ENCODE measurements around the gene DUSP9. TPM values are rescaled to one million over a fixed set of nuclear protein-coding genes. Genes with fewer than 3 reads are reported as not detected.
"Not testable (repeated sequence)": the region's sequence is repeated elsewhere in the genome, so short reads cannot be mapped to it uniquely, and the experiment has no call there.

The DUSP9 gene
- total RNA-seq, 1 experiment from 2014 or later = 12.0 TPM

DNA sequence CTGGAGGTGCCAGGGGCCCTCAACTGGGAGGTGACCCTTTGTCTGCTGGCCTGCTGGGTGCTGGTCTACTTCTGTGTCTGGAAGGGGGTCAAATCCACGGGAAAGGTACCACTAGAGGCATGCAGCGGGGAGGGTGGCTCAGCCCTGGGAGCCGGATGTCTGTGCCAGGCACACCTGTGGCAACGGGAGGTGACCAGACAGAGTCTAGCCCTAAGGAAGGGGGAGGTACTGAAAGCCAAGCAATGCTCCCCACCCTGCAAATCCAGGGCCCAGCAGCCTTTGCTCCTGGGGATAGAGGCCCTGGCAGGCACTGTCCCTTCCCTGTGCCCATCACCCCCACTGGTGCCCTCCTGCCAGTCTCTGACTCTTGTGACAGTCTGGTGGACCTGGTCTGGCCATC lies 45.0 kb downstream of the DUSP9 start:
- POLR2A ChIA-PET = no interaction called here
- intact Hi-C loops (cut with micrococcal nuclease; ENCODE audit: unreplicated experiment) = no loop called here
- H3K27me3 ChIP-seq (replicated peaks; ENCODE audit: control insufficient read depth, insufficient read depth, low read length) = no peaks in the 10 kb centered on the region
- TF ChIP-seq, protein P1, sequence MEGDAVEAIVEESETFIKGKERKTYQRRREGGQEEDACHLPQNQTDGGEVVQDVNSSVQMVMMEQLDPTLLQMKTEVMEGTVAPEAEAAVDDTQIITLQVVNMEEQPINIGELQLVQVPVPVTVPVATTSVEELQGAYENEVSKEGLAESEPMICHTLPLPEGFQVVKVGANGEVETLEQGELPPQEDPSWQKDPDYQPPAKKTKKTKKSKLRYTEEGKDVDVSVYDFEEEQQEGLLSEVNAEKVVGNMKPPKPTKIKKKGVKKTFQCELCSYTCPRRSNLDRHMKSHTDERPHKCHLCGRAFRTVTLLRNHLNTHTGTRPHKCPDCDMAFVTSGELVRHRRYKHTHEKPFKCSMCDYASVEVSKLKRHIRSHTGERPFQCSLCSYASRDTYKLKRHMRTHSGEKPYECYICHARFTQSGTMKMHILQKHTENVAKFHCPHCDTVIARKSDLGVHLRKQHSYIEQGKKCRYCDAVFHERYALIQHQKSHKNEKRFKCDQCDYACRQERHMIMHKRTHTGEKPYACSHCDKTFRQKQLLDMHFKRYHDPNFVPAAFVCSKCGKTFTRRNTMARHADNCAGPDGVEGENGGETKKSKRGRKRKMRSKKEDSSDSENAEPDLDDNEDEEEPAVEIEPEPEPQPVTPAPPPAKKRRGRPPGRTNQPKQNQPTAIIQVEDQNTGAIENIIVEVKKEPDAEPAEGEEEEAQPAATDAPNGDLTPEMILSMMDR (IDR thresholded peaks at IDR 0.05; ENCODE audit: insufficient read depth in 1 of 2, low read depth in 1 of 2, low read length in 1 of 2, severe bottlenecking in 1 of 2, unreplicated experiment in 1 of 2) = no peak
- CTCF ChIA-PET = no interaction called here
- Mint-ChIP-seq H3K4me1 (ENCODE audit: low read depth, unreplicated experiment) (no peaks in the 10 kb centered on the region), H3K27me3 (ENCODE audit: insufficient read depth, unreplicated experiment) (no peaks in the 10 kb centered on the region), H3K27ac (ENCODE audit: unreplicated experiment) (no peak overlapping the region), H3K36me3 (ENCODE audit: insufficient read depth, unreplicated experiment) (peaks cover 34% of the 10 kb centered on the region), H3K9me3 (ENCODE audit: unreplicated experiment) (no peaks in the 10 kb centered on the region), H3K4me3 (ENCODE audit: unreplicated experiment) (no peak overlapping the region)
- BruUV-seq (replicated peaks) = no TSS peak
- no peak overlapping the region for H3K4me3 ChIP-seq (ENCODE audit: low read depth, low read length)
- H3K36me3 ChIP-seq (ENCODE audit: control insufficient read depth, insufficient read depth, low read length) = no peaks in the 10 kb centered on the region
- H3K9me3 ChIP-seq = no peaks in the 10 kb centered on the region
- no peaks in the 10 kb centered on the region for H3K4me1 ChIP-seq
- no peak for DNase-seq

DNA sequence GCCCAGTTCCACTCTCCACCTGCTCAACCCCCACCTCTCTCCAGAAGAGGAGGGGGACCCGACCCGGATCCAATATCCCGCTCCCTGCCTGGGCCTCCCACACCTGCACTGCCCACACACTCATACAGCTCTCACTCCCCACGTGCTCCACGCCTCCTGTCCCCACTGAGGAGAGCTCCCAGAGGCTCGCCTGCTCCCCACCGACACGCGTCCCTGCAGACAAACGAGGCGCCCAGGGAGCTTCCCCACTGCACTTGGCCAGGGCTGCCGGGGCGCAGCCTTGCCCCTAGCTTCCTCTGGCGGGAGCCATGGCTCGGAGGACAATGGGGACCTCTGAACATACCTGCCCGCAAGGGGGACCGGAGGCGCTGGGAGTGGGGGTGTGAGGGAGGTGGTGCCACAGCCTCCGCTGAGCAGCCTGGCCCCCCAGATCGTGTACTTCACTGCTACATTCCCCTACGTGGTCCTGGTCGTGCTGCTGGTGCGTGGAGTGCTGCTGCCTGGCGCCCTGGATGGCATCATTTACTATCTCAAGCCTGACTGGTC lies 45.7 kb downstream of the DUSP9 start:
- H3K9me3 ChIP-seq = no peaks in the 10 kb centered on the region
- no peaks in the 10 kb centered on the region for H3K27me3 ChIP-seq (replicated peaks; ENCODE audit: control insufficient read depth, insufficient read depth, low read length)
- Mint-ChIP-seq H3K27me3 (ENCODE audit: insufficient read depth, unreplicated experiment) (no peaks in the 10 kb centered on the region), H3K9me3 (ENCODE audit: unreplicated experiment) (no peaks in the 10 kb centered on the region), H3K27ac (ENCODE audit: unreplicated experiment) (no peak overlapping the region), H3K4me1 (ENCODE audit: low read depth, unreplicated experiment) (no peaks in the 10 kb centered on the region), H3K36me3 (ENCODE audit: insufficient read depth, unreplicated experiment) (peaks cover 38% of the 10 kb centered on the region), H3K4me3 (ENCODE audit: unreplicated experiment) (no peak overlapping the region)
- H3K36me3 ChIP-seq (ENCODE audit: control insufficient read depth, insufficient read depth, low read length) = no peaks in the 10 kb centered on the region
- intact Hi-C loops (cut with micrococcal nuclease; ENCODE audit: unreplicated experiment) = no loop called here
- DNase-seq = no peak
- CTCF ChIA-PET = no interaction called here
- H3K4me1 ChIP-seq = no peaks in the 10 kb centered on the region
- POLR2A ChIA-PET = no interaction called here
- TF ChIP-seq, protein P1 (IDR thresholded peaks at IDR 0.05; ENCODE audit: insufficient read depth in 1 of 2, low read depth in 1 of 2, low read length in 1 of 2, severe bottlenecking in 1 of 2, unreplicated experiment in 1 of 2) = no peak
- no TSS peak for BruUV-seq (replicated peaks)
- no peak overlapping the region for H3K4me3 ChIP-seq (ENCODE audit: low read depth, low read length)

DNA sequence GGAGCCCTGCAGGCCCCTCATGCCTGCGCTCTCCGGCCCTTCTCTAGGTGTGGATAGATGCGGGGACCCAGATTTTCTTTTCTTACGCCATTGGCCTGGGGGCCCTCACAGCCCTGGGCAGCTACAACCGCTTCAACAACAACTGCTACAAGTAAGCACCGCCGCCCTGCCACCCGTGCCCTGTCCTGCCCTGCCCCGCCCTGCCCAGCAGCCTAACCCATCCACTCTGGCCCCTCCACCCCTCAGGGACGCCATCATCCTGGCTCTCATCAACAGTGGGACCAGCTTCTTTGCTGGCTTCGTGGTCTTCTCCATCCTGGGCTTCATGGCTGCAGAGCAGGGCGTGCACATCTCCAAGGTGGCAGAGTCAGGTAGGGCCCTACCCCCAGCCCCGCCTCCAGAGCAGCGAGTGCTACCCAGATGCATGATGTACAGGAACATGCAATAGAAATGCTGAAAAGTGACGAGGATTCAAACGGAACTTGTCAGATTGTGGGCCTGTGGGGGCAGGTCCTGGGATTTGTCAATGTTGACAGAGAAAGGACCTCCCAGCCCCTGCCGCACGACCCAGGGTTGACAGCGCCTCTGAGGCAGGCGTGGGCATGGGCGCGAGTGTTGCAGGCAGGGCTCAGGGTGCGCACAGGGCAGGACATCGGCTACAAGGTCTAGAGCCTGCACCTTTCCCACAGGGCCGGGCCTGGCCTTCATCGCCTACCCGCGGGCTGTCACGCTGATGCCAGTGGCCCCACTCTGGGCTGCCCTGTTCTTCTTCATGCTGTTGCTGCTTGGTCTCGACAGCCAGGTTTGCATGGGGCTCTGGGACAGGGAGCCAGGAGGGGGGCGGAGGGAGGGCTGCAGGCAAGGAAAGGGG lies 46.4 kb downstream of the DUSP9 start:
- H3K4me3 ChIP-seq (ENCODE audit: low read depth, low read length) = no peak overlapping the region
- intact Hi-C loops (cut with micrococcal nuclease; ENCODE audit: unreplicated experiment) = no loop called here
- H3K36me3 Mint-ChIP-seq (ENCODE audit: insufficient read depth, unreplicated experiment) = peaks cover 38% of the 10 kb centered on the region
- no peaks in the 10 kb centered on the region for H3K27me3 Mint-ChIP-seq (ENCODE audit: insufficient read depth, unreplicated experiment)
- TF ChIP-seq, protein P1 (IDR thresholded peaks at IDR 0.05; ENCODE audit: insufficient read depth in 1 of 2, low read depth in 1 of 2, low read length in 1 of 2, severe bottlenecking in 1 of 2, unreplicated experiment in 1 of 2) = no peak
- H3K4me1 Mint-ChIP-seq (ENCODE audit: low read depth, unreplicated experiment) = no peaks in the 10 kb centered on the region
- H3K27ac Mint-ChIP-seq (ENCODE audit: unreplicated experiment) = no peak overlapping the region
- no peak overlapping the region for H3K4me3 Mint-ChIP-seq (ENCODE audit: unreplicated experiment)
- H3K27me3 ChIP-seq (replicated peaks; ENCODE audit: control insufficient read depth, insufficient read depth, low read length) = no peaks in the 10 kb centered on the region
- POLR2A ChIA-PET = no interaction called here
- CTCF ChIA-PET = no interaction called here
- no peaks in the 10 kb centered on the region for H3K36me3 ChIP-seq (ENCODE audit: control insufficient read depth, insufficient read depth, low read length)
- H3K9me3 Mint-ChIP-seq (ENCODE audit: unreplicated experiment) = no peaks in the 10 kb centered on the region
- no TSS peak for BruUV-seq (replicated peaks)
- no peaks in the 10 kb centered on the region for H3K9me3 ChIP-seq
- no peaks in the 10 kb centered on the region for H3K4me1 ChIP-seq
- DNase-seq = no peak

GRCh38 chrX:153694256-153694655 lies 47.3 kb downstream of the DUSP9 start:
- intact Hi-C loops (cut with micrococcal nuclease; ENCODE audit: unreplicated experiment); DNase-seq; H3K9me3 Mint-ChIP-seq (ENCODE audit: unreplicated experiment); H3K4me1 Mint-ChIP-seq (ENCODE audit: low read depth, unreplicated experiment); H3K36me3 ChIP-seq (ENCODE audit: control insufficient read depth, insufficient read depth, low read length); H3K9me3 ChIP-seq; H3K4me1 ChIP-seq; H3K4me3 Mint-ChIP-seq (ENCODE audit: unreplicated experiment); H3K4me3 ChIP-seq (ENCODE audit: low read depth, low read length); H3K27ac Mint-ChIP-seq (ENCODE audit: unreplicated experiment); BruUV-seq (replicated peaks); CTCF ChIA-PET; POLR2A ChIA-PET; H3K27me3 ChIP-seq (replicated peaks; ENCODE audit: control insufficient read depth, insufficient read depth, low read length); H3K27me3 Mint-ChIP-seq (ENCODE audit: insufficient read depth, unreplicated experiment): not testable (repeated sequence)
- peaks cover 37% of the 10 kb centered on the region for H3K36me3 Mint-ChIP-seq (ENCODE audit: insufficient read depth, unreplicated experiment)
